Putamen (tissue), 1 donor: Measurements from ENCODE around the gene GTF2H4.
"Not testable (repeated sequence)": the region's sequence is repeated elsewhere in the genome, so short reads cannot be mapped to it uniquely, and the experiment has no call there.

ENCODE experiments used
- DNase-seq: peaks from one replicate; pipeline ENCODE4 v3.0.0-alpha.2; 2016; ENCODE audit warnings: low spot score

Gene GTF2H4

GRCh38 chr6:30924040-30924627, 16.1 kb downstream of the GTF2H4 start:
- not testable (repeated sequence) for DNase-seq

- no peak for DNase-seq
Measured at GRCh38 chr6:30926644-30927043, 18.6 kb downstream of the GTF2H4 start.

GRCh38 chr6:30927080-30927479, 19.1 kb downstream of the GTF2H4 start:
- not testable (repeated sequence) for DNase-seq

- no peak for DNase-seq
Measured at GRCh38 chr6:30928677-30929076, 20.7 kb downstream of the GTF2H4 start.

DNA sequence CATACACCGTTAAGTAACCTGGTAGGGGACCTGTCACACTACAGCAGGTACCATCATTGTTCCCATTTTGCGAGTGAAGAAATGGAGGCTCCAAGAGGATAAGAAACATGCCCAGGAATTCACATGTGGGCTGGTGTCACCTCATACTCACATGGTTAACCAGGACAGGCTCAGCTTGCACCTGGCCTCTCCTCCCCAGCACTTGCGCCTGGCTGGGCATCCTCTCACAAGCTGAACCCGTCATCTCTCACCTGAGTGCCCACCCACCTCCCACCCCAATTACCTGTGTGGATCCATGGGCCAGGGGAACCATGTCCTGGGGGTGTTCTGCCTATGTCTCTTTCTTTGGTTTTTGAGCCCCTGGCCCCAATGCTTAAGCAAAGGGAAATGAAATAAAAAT, 22.5 kb downstream of the GTF2H4 start:
- no peak for DNase-seq

GRCh38 chr6:30931272-30931671, 23.3 kb downstream of the GTF2H4 start:
- DNase-seq = no peak

- DNase-seq = no peak
Measured at GRCh38 chr6:30931969-30932645, 24.1 kb downstream of the GTF2H4 start, which contains the start of gene SFTA2. TSS of gene SFTA2 (minus strand) at chr6:30932170. CDS start at chr6:30932096, 74 bp downstream.

- DNase-seq = no peak
Measured at GRCh38 chr6:30932665-30933365, 24.8 kb downstream of the GTF2H4 start.

DNA sequence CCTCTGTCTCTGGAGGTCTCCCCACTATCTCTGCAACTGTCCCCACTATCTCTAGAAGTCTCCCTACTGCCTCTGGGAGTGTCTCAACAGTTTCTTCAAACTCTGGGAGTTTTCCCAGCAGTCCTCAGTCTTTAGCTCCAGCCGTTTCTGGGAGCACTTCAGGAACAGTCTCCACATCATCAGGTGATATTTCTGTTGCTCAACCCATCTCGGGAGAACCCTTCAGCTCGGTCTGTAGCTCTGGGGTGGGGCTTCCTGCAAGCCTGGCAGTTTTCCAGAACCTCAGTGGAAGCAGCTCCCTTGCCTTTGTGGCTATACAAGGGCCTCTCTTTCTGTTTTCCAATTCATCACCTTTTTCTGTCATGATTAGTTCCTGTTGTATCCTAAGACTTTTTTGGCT, 27.0 kb downstream of the GTF2H4 start:
- no peak for DNase-seq

- DNase-seq = no peak
Measured at GRCh38 chr6:30937265-30937664, 29.3 kb downstream of the GTF2H4 start.

- DNase-seq = no peak
Measured at GRCh38 chr6:30938730-30939129, 30.7 kb downstream of the GTF2H4 start.

GRCh38 chr6:30939473-30939872, 31.5 kb downstream of the GTF2H4 start:
- no peak for DNase-seq

- no peak for DNase-seq
Measured at GRCh38 chr6:30940361-30940986, 32.5 kb downstream of the GTF2H4 start, which contains the start of gene MUCL3. TSS of gene MUCL3 (plus strand) at chr6:30940973. CDS start at chr6:30941000, 27 bp downstream.

GRCh38 chr6:30942338-30943060, 34.5 kb downstream of the GTF2H4 start:
- no peak for DNase-seq

- no peak for DNase-seq
Measured at GRCh38 chr6:30944051-30944450, 36.0 kb downstream of the GTF2H4 start.

DNA sequence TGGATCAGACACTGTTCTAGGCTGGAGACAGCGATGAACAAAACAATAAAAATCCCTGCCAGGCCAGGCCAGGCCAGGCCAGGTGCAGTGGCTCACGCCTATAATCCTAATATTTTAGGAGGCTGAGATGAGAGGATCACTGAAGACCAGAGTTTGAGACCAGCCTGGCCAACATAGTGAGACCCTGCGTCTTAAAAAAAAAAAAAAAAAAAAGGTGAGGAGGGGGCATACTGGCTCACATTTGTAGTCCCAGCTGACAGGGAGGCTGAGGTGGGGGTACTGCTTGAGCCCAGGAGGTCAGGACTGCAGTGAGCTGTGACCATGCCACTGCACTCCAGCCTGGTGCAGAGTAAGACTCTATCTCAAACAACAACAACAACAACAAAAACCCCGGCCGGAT, 37.3 kb downstream of the GTF2H4 start:
- no peak for DNase-seq

- DNase-seq = no peak
Measured at GRCh38 chr6:30947231-30947630, 39.2 kb downstream of the GTF2H4 start.

GRCh38 chr6:30948811-30949210, 40.8 kb downstream of the GTF2H4 start:
- no peak for DNase-seq

GRCh38 chr6:30951907-30952469, 44.0 kb downstream of the GTF2H4 start:
- no peak for DNase-seq

DNA sequence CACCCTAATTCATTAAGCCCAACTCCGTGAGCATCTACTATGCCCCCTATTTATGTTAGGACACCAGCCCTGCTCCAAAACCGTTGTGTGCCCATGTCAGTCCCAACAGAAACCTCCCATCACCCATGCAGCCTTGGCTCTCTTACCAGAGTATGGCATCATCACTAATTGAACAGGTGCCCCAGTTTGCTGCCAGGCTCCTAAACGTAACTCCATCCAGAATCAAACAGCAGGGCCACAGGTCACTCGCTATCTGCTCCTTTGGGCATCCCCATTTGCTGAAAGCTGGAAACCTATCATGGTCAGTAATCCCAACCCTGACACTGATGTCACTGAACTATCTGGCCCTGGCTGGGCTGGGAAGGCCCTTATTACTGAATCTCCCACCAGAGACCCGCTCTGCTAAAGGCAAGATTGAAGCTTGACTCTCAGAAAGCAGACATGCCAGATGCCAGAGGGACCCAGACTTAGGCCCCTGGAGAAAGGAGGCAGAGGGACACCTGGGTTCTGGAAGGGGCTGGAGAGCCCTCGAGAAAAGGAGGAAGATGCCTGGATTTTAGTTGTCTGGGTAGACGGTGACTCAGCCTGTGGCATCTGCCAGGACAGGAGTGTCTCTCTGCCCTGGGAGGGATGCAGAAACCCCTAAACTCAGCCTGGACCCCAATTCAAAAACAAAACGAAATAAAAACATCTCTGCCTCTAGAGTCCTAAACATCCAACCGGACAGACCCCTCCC, 46.8 kb downstream of the GTF2H4 start:
- DNase-seq = no peak
